Spleen (tissue), 11 donors: Measurements from ENCODE around the gene MRRF. TPM values are rescaled to one million over a fixed set of nuclear protein-coding genes. Genes with fewer than 3 reads are reported as not detected.

Experiments
- DNase-seq: peaks from one replicate; pipeline ENCODE4 v3.0.0-alpha.2; 2020
- H3K27ac ChIP-seq, 8 donors: fragments of 200-600 bp; sonication (generic) in 7 of 8; 1 replicate in 4 of 8; 2 replicates in 4 of 8; pipeline versions ENCODE4 v1.5.0 to v1.8.0; 2016 to 2021; ENCODE audit warnings: inconsistent platforms in 4 of 8, mild to moderate bottlenecking in 4 of 8, moderate library complexity in 1 of 8
- H3K27me3 ChIP-seq, 7 donors: fragments of 200-600 bp; sonication (generic) in 6 of 7; replicated peaks in 1 of 7; 1 replicate in 4 of 7; 2 replicates in 3 of 7; pipeline versions ENCODE4 v1.5.0 to v1.8.0; 2016 to 2021; ENCODE audit warnings: inconsistent platforms in 3 of 7, mild to moderate bottlenecking in 1 of 7
- H3K36me3 ChIP-seq, 6 donors: fragments of 200-600 bp; sonication (generic) in 5 of 6; 1 replicate in 4 of 6; 2 replicates in 2 of 6; pipeline versions ENCODE4 v1.5.0 to v1.8.0; 2016 to 2021; ENCODE audit warnings: inconsistent platforms in 2 of 6
- H3K4me1 ChIP-seq, 6 donors: fragments of 200-600 bp; sonication (generic) in 5 of 6; 1 replicate in 3 of 6; 2 replicates in 3 of 6; pipeline versions ENCODE4 v1.5.0 to v1.8.0; 2016 to 2021; ENCODE audit warnings: inconsistent platforms in 3 of 6
- H3K4me3 ChIP-seq, 8 donors: fragments of 200-600 bp; sonication (generic) in 7 of 8; 1 replicate in 4 of 8; 2 replicates in 4 of 8; pipeline versions ENCODE4 v1.5.0 to v1.8.0; 2016 to 2021; ENCODE audit warnings: inconsistent platforms in 4 of 8, mild to moderate bottlenecking in 4 of 8, moderate library complexity in 2 of 8
- H3K9me3 ChIP-seq, 8 donors: fragments of 200-600 bp; sonication (generic) in 7 of 8; 1 replicate in 4 of 8; 2 replicates in 4 of 8; pipeline versions ENCODE4 v1.5.0 to v1.8.0; 2016 to 2021; ENCODE audit warnings: inconsistent platforms in 4 of 8
- CTCF ChIP-seq, 11 experiments: fragments of 200-600 bp in 7 of 11; fragments of 450-650 bp in 4 of 11; sonication (generic) in 4 of 11; IDR thresholded peaks in 8 of 11; conservative IDR thresholded peaks in 3 of 11; 1 replicate in 7 of 11; 2 replicates in 4 of 11; pipeline versions ENCODE4 v1.4.0 to v1.8.0; 2016 to 2021; ENCODE audit warnings: antibody characterized with exemption in 11 of 11, inconsistent platforms in 4 of 11, mild to moderate bottlenecking in 1 of 11
- POLR2A ChIP-seq, 3 donors: fragments of 450-650 bp; IDR thresholded peaks; one replicate each; pipeline ENCODE4 v1.5.1; 2017; ENCODE audit warnings: antibody characterized with exemption in 3 of 3, mild to moderate bottlenecking in 1 of 3
- POLR2AphosphoS5 ChIP-seq, 3 donors: sonication (generic); formaldehyde crosslinking; IDR thresholded peaks; one replicate each; pipeline ENCODE4 v1.5.1; 2017; ENCODE audit warnings: antibody characterized with exemption in 3 of 3
- WGBS, 5 donors: extraction: QIAGEN DNeasy Blood & Tissue Kit in 3 of 5; methylation state at CpG; one replicate each; pipeline versions ENCODE4 v1.1.5 to v1.1.7; 2013 to 2018; 5-methylcytosine and 5-hydroxymethylcytosine counted together
- intact Hi-C: fragments of 100-400 bp; cut with DNase I; formaldehyde crosslinking; loops from one replicate; pipeline ENCODE4 v1.15.0; 2023; ENCODE audit warnings: low total_unique reads
- polyA plus RNA-seq, 3 donors: library from polyadenylated mRNA; stranded (reverse); fragments of 200-250 nt; gene quantifications; one replicate each; pipeline ENCODE4 v1.2.1, GENCODE V29; 2013
- small RNA-seq, 4 donors: library from RNA; depleted of rRNA; stranded (forward); fragments of <200 nt; gene quantifications; one replicate each; pipeline ENCODE3, GENCODE V24; 2016
- total RNA-seq, 7 donors: library from RNA; depleted of rRNA in 3 of 7; stranded (reverse); fragments of >200 nt in 3 of 7; fragmentation: NEBNext Ultra II Directional in 4 of 7; extraction: Animal tissue kit (Norgen Biotek cat#: 25700) in 4 of 7; gene quantifications; one replicate each; pipeline versions ENCODE4 v1.1.0 to v1.2.1, GENCODE V29; 2016 to 2021
- donor health status: healthy with polysubstance abuse.
- donor health status: DM: no; HTN: no; CAD: no; lungs with moderate emphysema.
- donor health status: DM: no; HTN: no; CAD: no.
- donor health status: Bipolar disorder and iron deficiency.
- donor health status: healthy.
- donor health status: DM: no; HTN: no; CAD: no.
- donor health status: DM: yes; HTN: yes; CAD: no.

Gene MRRF
- total and polyA plus RNA-seq, 10 donors, result 23.1 to 44.8 (median 38.9) TPM

GRCh38 chr9:122378236-122378635, 113.6 kb downstream of the MRRF start:
- intact Hi-C loops, result no loop called here
- Histone ChIP-seq H3K36me3 (peaks cover 0 to 31% (median 6%) of the 10 kb centered on the region in 6 donors), H3K27ac (no peak overlapping the region), H3K9me3 (peaks cover 0 to 12% (median 8%) of the 10 kb centered on the region in 8 donors), H3K4me1 (peaks cover 8 to 40% (median 26%) of the 10 kb centered on the region in 6 donors), H3K27me3 (no peaks in the 10 kb centered on the region), H3K4me3 (no peak overlapping the region)
- peak; percentile 68 for DNase-seq
- WGBS, 5 donors, result 70 to 91% (median 81%) methylated on average over 8 of the region's 8 CpGs
- TF ChIP-seq POLR2A (IDR thresholded peaks at IDR 0.05) (no peak), POLR2AphosphoS5 (IDR thresholded peaks at IDR 0.05) (no peak), CTCF (IDR thresholded peaks at IDR 0.05 in 8 of 11, conservative IDR thresholded peaks at IDR 0.05 in 3 of 11) (no peak)

GRCh38 chr9:122379340-122379739, 114.7 kb downstream of the MRRF start:
- WGBS, 5 donors, result 71 to 91% (median 81%) methylated on average over 1 of the region's 1 CpG
- Histone ChIP-seq H3K4me3 (no peak overlapping the region), H3K27me3 (no peaks in the 10 kb centered on the region), H3K27ac (no peak overlapping the region), H3K36me3 (peaks cover 0 to 38% (median 6%) of the 10 kb centered on the region in 6 donors), H3K9me3 (peaks cover 0 to 12% (median 8%) of the 10 kb centered on the region in 8 donors), H3K4me1 (peaks cover 8 to 36% (median 26%) of the 10 kb centered on the region in 6 donors)
- intact Hi-C loops, result no loop called here
- DNase-seq, result no peak
- peak in 1 of 11 experiments; percentile 26 for TF ChIP-seq CTCF (IDR thresholded peaks at IDR 0.05 in 8 of 11, conservative IDR thresholded peaks at IDR 0.05 in 3 of 11)
- TF ChIP-seq POLR2A (IDR thresholded peaks at IDR 0.05), result no peak
- TF ChIP-seq POLR2AphosphoS5 (IDR thresholded peaks at IDR 0.05), result no peak

GRCh38 chr9:122380293-122380692, 115.6 kb downstream of the MRRF start:
- WGBS, 5 donors, result 87 to 97% (median 95%) methylated on average over 4 of the region's 4 CpGs
- intact Hi-C loops, result no loop called here

More at GRCh38 chr9:122380293-122380692, 115.6 kb downstream of the MRRF start:
- TF ChIP-seq POLR2A (IDR thresholded peaks at IDR 0.05) (no peak), CTCF (IDR thresholded peaks at IDR 0.05 in 8 of 11, conservative IDR thresholded peaks at IDR 0.05 in 3 of 11) (no peak), POLR2AphosphoS5 (IDR thresholded peaks at IDR 0.05) (no peak)
- peaks cover 0 to 12% (median 8%) of the 10 kb centered on the region in 8 donors for H3K9me3 ChIP-seq
- H3K27ac ChIP-seq, result no peak overlapping the region
- H3K36me3 ChIP-seq, result peaks cover 0 to 39% (median 6%) of the 10 kb centered on the region in 6 donors
- DNase-seq, result no peak
- H3K4me3 ChIP-seq, result no peak overlapping the region
- peaks cover 8 to 29% (median 26%) of the 10 kb centered on the region in 6 donors for H3K4me1 ChIP-seq
- no peaks in the 10 kb centered on the region for H3K27me3 ChIP-seq

Small RNAs within 50 kb of the gene (small RNA-seq; reads per million reads assigned to genes)
- gene AL162424.1, result 0 reads per million in 4 donors

Other genes starting within 250 kb of the MRRF start
- 10 to 100 TPM in 3 of 7 donors, 1 to 10 TPM in 4; 6.9 to 12.8 (median 9.5) TPM for gene TTLL11, start 171.6 kb upstream of the MRRF start, total RNA-seq
- gene TTLL11, start 171.6 kb upstream of the MRRF start, polyA plus RNA-seq, result 1 to 10 TPM; 1.6 to 5.1 (median 3.0) TPM
- gene NDUFA8, start 105.1 kb upstream of the MRRF start, total RNA-seq, result 10 to 100 TPM; 27.8 to 32.7 (median 29.2) TPM
- 10 to 100 TPM; 47.6 to 72.7 (median 66.3) TPM for gene NDUFA8, start 105.1 kb upstream of the MRRF start, polyA plus RNA-seq
- 1 to 10 TPM in 1 of 7 donors, not detected in 6; 1.4 TPM for gene MORN5, start 105.0 kb upstream of the MRRF start, total RNA-seq
- gene MORN5, start 105.0 kb upstream of the MRRF start, polyA plus RNA-seq, result not detected
- gene LHX6, start 35.9 kb upstream of the MRRF start, total RNA-seq, result 1 to 10 TPM in 1 of 7 donors, under 1 TPM in 3, not detected in 3; 0.40 to 1.3 (median 0.46) TPM
- gene LHX6, start 35.9 kb upstream of the MRRF start, polyA plus RNA-seq, result under 1 TPM; 0.04 to 0.12 (median 0.10) TPM
- gene RBM18, start within 50 bp of the MRRF start, total RNA-seq, result 10 to 100 TPM; 10.0 to 21.5 (median 18.1) TPM
- 1 to 10 TPM; 4.2 to 7.5 (median 6.8) TPM for gene RBM18, start within 50 bp of the MRRF start, polyA plus RNA-seq
- 10 to 100 TPM; 13.6 to 18.6 (median 15.3) TPM for gene PTGS1, start 106.1 kb downstream of the MRRF start, total RNA-seq
- gene PTGS1, start 106.1 kb downstream of the MRRF start, polyA plus RNA-seq, result 1 to 10 TPM; 2.8 to 5.9 (median 4.9) TPM
- not detected for gene OR1J1, start 213.0 kb downstream of the MRRF start, total RNA-seq
- not detected for gene OR1J1, start 213.0 kb downstream of the MRRF start, polyA plus RNA-seq
- not detected for gene OR1J2, start 245.9 kb downstream of the MRRF start, total RNA-seq
- gene OR1J2, start 245.9 kb downstream of the MRRF start, polyA plus RNA-seq, result not detected